RPMI7951 (cell line): ENCODE data around the gene MAJIN. TPM values are rescaled to one million over a fixed set of nuclear protein-coding genes. Genes with fewer than 3 reads are reported as not detected.
"Not testable (repeated sequence)": the region's sequence is repeated elsewhere in the genome, so short reads cannot be mapped to it uniquely, and the experiment has no call there.

ENCODE experiments used
- DNase-seq: peaks from one replicate; pipeline ENCODE4 v3.0.0-alpha.2; 2012; ENCODE audit warnings: low read depth
- total RNA-seq: library from RNA; depleted of rRNA; stranded (reverse); fragments of >200 nt; shearing (Covaris generic); gene quantifications from 2 replicates; pipeline ENCODE4 v1.2.3, GENCODE V29; 2014; rRNA removed

Gene MAJIN, protein sequence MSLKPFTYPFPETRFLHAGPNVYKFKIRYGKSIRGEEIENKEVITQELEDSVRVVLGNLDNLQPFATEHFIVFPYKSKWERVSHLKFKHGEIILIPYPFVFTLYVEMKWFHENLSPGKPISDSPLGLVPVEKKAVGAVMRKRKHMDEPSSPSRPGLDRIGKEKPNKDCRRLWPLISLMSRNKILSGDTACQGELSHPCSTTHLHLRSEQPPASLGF
- total RNA-seq = not detected in 2 replicates

- peak; percentile 72 for DNase-seq
Observed at GRCh38 chr11:64971421-64972233, at the start of gene MAJIN. MAJIN (minus strand) TSS chr11:64972108; CDS start chr11:64959405, 12,703 bp downstream.

DNA sequence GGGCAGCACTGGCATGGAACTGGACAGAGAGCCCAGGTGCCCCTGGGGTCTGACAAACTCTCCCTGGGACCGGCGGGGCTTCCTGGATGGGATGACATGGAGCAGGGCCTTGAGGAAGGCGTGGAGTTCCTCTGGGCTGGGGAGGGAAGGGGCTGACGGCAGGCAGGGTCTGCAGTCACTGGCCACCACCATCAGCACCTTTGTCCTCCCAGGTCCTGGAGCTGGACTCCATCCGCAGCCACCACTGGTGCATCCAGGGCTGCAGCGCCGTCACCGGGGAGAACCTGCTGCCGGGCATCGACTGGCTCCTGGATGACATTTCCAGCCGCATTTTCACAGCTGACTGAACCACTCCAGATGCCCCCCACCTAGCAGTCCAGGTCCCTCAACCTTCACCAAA is 49.6 kb upstream of the MAJIN start:
- no peak for DNase-seq

DNA sequence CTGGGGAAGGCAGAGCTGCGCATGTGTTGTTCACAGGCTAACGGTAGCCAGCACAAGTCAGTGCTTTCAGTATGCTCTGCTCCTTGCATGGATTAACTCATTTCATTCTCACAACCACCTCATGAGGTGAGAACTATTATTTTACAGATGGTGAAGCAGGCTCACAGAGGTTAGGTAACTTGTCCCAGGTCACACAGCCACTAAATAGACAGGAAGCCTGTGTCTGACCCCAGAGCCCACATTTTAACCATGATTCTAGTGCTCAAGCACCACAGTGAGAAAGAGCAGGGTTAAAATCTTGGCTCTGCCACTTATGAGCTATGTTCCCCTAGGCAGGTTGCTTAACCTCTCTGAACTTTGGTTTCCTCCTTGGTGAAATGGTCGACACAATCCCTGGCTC is 49.1 kb upstream of the MAJIN start:
- no peak for DNase-seq

- DNase-seq = no peak
Observed at GRCh38 chr11:65019824-65020223, 47.9 kb upstream of the MAJIN start.

DNA sequence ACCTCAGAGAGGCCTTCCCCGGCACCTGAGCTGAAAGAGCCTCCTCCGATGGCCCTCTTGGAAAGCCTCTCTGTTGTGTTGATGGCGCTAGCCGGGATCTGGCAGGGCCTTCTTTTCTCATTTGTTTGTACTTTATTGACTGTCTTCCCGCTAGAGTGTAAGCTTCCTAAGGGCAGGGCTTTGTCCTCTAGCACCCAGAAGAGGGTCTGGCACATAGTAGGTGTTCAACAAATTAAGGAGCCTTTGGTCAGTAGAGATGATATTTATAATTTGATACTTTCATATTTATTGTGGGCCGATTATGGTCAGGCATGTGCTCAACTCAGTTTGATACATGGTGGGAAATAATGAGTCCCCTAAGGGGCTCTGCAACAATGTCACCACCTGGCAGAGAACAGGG is 46.0 kb upstream of the MAJIN start:
- no peak for DNase-seq

GRCh38 chr11:65016705-65017104 is 44.8 kb upstream of the MAJIN start:
- no peak for DNase-seq

DNA sequence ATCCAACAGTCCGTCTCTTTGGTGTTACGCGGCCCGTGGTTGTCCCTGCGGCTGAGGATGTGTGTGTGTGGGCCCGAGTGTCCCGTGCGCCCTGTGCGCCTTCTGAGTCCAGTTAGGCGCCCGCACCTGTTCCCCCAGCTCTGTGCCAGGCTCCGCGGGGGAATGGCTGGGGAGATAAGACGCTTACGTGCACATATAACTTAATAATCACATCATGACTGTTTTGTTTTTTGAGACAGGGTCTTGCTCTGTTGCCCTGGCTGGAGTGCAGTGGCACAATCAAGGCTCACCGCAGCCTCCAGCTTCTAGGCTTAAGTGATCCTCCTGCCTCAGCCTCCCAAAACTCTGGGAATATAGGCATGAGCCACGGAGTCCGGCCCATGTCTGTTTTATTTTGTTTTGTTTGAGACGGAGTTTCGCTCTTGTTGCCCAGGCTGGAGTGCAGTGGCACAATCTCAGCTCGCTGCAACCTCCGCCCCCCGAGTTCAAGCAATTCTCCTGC is 42.9 kb upstream of the MAJIN start:
- no peak for DNase-seq

- peak; percentile 87 for DNase-seq
Observed at GRCh38 chr11:65013888-65014725, 42.2 kb upstream of the MAJIN start, which contains the start of gene ARL2. ARL2 (plus strand) TSS chr11:65014160; CDS start chr11:65014208, 48 bp downstream.

DNA sequence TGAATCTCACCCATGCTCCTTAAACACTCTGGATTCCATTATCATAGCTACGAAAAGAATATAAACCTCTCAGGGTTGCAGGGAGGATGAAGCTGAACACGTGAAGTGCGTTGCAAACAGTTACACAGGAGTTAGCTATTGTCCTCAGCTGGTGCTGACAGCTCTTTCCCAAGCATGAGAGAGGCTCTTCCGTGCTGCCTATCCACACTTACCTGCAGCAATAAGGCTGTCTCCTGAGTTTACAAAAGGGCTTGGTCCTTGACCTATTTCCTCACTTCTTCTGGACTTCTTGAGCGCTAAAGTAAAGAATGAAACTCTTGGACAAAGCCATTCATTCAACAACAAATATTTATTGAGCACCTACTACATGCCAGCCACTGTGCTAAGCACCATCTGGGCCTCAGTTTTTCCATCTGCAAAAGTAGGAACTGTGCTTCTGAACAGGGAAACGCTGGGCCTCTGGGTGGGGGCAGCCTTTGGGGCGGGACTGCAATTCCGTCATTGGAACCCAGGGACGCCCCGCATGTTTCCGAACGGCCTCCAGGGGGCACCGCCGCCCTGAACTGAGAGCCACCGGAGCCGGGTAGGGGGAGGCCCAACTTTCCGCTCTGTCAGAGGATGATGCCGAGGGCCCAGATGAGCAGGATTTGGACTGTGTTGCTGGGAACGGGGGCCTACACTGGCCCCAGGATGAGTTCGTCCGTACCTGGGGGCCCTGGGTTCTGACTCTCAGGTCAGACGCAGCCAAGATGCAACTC is 41.4 kb upstream of the MAJIN start:
- peak; percentile 85 for DNase-seq

DNA sequence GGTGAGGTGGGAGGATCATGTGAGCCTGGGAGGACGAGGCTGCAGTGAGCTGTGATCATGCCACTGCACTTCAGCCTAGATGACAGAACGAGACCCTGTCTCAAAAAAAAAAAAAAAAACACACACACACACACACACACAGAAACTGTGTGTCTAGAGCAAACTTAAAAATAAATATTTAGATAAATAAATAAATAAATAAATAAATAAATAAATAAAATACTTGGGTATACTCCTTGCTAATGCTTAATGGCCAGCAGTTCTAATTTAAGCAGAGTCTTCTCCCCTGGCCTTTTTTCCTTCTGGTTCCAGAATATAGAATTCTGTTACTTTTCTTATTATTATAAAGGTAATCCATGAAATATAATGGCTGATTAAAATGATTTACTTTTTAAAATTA is 37.0 kb upstream of the MAJIN start:
- no peak for DNase-seq

GRCh38 chr11:65008016-65008415 is 36.1 kb upstream of the MAJIN start:
- no peak for DNase-seq

GRCh38 chr11:65003968-65004367 is 32.1 kb upstream of the MAJIN start:
- not testable (repeated sequence) for DNase-seq

DNA sequence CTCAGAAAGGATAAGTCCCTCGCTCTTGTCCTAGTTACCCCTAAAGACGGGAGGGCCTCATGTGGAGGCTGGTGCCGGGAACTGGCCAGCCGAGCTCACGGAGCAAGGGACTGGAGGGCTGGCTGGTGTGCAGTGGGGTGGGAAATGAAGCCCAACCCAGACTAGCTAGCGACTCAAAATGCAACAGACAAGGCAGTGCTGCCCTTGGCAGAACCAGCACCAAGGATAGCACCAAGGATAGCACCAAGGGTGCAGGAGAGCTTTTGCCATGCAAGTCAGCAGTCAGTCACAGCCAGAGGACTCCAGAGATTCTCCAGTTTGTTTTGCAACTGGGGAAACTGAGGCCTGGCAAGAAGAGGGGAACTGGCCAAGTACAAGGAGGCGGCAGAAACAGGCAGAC is 31.4 kb upstream of the MAJIN start:
- peak; percentile 30 for DNase-seq

DNA sequence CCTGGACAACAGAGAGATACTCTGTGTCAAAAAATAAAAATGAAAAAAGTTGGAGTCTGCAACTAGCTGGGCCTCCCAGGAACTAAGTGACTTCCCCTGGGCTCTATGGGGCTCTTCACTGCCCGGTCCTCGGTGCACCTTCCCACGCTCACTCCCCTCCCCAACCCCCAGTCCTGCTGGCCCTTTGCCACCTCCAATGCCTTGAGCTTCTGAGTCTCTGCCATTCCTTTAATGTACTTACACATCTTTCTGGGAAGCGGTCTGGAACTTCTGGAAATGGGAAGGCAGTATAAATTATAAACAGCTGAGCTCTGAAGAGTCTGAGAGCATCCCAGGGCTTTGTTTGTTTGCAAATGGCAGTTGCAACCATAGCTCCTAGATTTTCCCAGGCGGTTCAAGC is 30.8 kb upstream of the MAJIN start:
- no peak for DNase-seq

DNA sequence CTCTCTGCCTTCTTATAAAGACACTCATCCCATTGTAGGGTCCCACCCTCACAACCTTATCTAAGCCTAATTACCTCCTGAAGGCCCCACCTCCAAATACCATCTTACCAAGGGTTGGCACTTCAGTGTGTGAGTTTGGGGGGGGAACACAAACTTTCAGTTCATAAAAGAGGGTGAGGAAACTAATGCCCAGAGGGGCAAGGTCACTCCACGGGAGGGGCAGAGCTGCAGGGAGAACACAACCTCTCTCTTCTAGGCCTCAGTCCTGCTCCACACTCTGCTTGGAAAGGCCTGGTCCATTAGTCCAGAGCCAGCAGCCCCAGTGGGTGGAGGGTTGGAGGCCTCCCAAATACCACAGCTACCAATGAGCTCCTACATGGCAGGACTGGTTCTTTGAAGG is 27.6 kb upstream of the MAJIN start:
- DNase-seq = no peak

DNA sequence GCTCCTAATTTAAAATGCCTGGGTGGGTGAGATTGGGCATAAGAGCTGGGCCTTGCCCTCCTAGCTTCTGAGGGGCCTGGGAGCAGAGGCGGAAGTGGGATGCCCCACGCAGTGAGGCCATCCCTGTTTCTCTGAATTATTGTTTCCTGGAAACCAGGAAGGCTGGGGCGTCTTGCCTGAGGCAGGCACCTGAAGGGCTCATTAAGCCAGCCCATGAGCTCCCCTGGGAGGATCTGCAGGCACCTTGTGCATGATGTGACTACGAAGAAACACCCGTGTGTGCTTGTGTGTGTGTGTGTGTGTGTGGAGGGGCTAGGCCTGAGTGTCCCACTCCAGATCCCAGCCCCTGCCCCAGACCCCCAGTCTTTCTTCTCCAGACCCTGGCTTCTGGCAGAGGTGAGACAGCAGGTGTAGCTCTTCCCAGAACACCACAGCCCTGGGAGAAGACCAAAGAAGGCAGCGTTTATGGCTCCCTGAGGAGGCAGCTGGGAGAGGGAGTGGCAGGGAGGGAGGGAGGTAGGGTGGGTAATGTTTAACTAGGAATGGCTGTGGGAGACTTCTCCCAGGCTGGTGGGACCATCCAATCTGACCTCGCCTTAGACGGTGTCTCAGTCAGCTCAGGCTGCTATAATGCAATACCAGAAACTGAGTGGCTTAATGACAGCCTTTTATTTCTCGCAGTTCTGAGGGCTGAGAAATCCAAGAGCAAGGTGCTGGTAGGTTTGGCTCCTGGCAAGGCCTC is 27.0 kb upstream of the MAJIN start:
- no peak for DNase-seq

DNA sequence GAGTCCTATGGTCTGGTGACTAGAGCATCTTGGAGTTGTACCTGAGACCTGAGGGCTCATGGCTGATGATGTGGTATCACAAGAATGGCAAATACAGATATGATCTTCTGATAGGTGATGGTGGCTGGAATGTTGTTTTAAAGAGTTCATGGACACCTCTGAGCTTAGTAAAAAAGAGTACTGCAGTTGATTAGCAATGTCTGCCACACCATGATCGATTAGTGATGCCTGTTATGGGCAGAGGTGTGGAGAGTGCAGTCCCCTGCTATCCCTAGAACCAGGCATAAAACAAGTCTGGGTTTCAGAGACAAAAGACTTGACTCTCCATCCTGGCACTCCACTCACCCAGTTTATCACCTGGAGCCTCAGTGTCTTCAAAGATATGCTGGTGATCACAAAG is 26.2 kb upstream of the MAJIN start:
- DNase-seq = no peak

DNA sequence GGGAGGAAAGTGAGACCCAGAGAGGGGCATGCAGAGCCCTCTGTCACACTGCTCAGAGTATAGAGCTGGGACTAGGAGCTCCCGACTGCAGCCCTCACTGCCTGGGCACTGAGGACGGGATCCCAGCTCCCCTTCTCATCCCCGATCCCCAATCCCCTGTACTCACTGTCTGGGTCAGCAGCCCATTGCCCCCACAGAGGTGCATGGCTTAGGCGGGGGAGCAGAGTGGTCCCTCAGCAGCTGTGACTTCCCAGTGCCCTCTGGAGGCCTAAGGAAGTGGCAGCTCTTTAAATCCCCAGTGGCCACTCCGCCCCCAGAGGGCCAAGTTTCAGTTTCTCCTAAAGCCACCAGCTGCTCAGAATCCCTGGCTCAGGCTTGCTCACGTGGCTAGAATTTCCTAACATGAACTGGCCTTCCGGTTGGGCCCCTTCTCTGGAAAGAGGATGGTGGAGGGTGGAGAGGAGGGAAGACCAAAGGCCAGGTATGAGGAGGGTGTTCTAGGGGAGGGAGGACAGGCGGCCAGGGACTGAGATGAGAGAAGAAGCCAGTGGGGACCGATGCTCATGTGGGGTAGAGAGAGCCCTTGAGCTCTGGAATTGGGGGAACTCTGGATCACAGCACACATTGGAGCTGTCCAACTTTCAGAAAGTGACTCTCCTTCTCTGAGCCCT is 24.9 kb upstream of the MAJIN start, which contains the start of gene BATF2:
Gene BATF2, minus strand, starts transcription at position 262 of the 671 bp plus-strand sequence. Its CDS starts 57 bp downstream, at position 205.
- peak; percentile 88 for DNase-seq

DNA sequence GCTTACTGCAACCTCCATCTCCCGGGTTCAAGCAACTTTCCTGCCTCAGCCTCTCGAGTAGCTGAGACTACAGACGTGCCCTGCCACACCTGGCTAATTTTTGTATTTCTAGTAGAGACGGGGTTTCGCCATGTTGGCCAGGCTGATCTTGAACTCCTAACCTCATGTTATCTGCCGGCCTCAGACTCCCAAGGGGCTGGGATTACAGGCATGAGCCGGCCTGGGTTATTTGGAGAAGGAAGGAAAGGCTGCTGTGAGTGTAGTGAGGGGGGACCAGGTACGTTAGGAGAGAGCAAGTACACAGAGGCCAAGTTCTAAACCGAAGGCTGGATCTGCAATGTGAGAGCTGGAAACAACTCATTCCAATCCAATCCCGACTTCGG is 24.4 kb upstream of the MAJIN start:
- no peak for DNase-seq

- no peak for DNase-seq
Observed at GRCh38 chr11:64994318-64994717, 22.4 kb upstream of the MAJIN start.
